HG02870 (cell line): Measurements from ENCODE around the gene POU2F3.

ENCODE experiments used
- ATAC-seq: cut with Tn5 transposase; IDR thresholded peaks from one replicate; pipeline ENCODE4 v1.9.1; 2021; ENCODE audit warnings: mild to moderate bottlenecking, moderate library complexity; ENCODE audit not compliant: unreplicated experiment

POU2F3 gene

GRCh38 chr11:120281143-120281795 lies 41.3 kb downstream of the POU2F3 start:
- ATAC-seq: no peak

GRCh38 chr11:120283124-120283523 lies 43.2 kb downstream of the POU2F3 start:
- ATAC-seq: no peak

GRCh38 chr11:120284272-120284671 lies 44.3 kb downstream of the POU2F3 start:
- no peak for ATAC-seq

- ATAC-seq: no peak
These were observed 45.3 kb downstream of the POU2F3 start for GRCh38 chr11:120285256-120285655.

DNA sequence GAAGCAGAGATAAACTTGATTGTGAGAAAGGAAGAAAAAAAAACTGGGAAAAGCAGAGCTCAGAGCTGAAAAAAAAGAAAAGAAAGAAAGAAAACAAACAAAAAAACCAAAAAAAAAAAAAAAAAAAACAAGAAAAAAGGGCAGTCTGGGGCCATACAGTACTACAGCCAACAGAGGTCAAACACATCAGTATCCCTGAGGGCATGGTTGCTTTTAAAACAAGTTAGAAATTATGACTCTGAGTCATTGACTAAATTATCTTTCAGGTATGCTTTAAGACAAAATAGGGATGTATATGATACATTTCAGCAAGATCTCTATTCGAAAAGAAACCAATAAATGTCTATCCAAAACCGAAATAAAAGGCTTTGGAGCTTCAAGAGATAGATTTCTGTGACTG lies 48.1 kb downstream of the POU2F3 start:
- no peak for ATAC-seq

GRCh38 chr11:120289426-120289825 lies 49.5 kb downstream of the POU2F3 start:
- no peak for ATAC-seq

DNA sequence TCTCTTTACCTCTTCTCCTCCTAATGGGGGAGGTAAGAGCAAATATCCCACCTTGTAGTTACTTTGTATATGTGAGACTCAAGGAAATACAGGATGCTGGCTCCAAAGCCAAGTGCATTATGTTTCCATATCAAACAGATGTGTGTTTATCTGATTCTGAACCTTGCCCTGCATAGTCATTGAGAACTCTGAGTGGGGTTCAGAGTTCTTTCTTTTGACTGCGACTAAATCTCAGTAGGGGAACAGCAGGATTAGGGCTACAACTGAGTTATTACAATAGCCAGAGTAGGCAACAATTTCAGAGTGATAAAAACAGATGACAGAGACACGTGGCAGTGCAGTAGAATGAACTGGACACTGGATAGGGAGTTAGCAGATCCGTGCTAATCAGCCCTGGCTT lies 51.0 kb downstream of the POU2F3 start:
- ATAC-seq: no peak

GRCh38 chr11:120293038-120293800 lies 53.3 kb downstream of the POU2F3 start:
- no peak for ATAC-seq

DNA sequence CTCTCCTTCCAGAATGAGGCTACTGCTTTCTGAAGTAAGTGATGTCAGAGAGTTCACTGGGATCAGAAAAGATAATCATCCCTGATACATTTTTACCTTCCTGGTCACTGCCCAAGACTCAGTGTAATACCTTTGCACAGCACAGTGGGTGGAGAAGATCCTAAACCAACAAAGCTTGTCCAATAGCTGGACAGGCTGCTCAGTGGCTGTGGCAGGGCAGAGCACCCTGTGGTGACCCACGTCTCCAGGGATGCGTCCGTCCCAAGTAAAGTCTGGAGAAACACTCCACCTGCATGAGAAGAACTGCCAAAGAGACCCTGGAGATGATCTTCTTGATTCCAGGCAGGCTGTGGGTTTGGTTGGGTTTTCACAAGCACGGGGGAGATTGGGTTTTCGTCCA lies 54.2 kb downstream of the POU2F3 start:
- ATAC-seq: no peak

- no peak for ATAC-seq
These were observed 55.2 kb downstream of the POU2F3 start for GRCh38 chr11:120295099-120295498.

DNA sequence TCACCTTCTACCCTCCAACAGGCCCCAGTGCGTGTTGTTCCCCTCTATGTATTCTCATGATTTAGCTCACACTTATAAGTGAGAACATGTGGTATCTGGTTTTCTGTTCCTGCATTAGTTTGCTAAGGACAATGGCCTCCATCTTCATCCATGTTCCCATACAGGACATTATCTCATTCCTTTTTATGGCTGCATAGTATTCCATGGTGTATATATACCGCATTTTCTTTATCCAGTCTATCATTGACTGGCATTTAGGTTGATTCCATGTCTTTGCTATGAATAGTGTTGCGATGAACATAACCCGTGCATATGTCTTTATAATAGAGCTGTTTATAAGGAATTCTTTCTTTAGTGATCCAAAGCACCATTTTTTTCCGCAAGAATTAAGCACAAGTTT lies 56.6 kb downstream of the POU2F3 start:
- no peak for ATAC-seq

- no peak for ATAC-seq
These were observed 58.5 kb downstream of the POU2F3 start for GRCh38 chr11:120298461-120298860.

- ATAC-seq: no peak
These were observed 62.3 kb downstream of the POU2F3 start for GRCh38 chr11:120302001-120302805.

- ATAC-seq: no peak
These were observed 63.2 kb downstream of the POU2F3 start for GRCh38 chr11:120303004-120303637.

DNA sequence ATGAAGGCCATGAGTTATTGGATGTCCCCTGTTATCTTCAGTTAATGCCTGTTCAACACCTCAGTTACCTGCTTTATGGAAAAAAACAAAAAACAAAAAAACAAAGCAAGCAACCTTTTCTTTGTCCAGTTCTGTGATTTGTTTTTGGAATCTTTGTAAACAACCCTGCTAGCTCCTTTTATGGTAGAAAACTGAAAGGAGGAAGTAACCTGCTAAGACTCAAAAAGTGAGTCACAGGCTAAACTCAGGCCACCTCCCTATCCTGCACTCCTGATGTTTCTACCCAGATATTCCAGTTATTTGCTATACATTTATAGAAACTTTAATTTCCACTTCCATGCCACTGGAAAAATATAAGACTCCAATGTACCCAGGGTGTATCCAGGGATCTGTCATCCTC lies 64.6 kb downstream of the POU2F3 start:
- no peak for ATAC-seq

DNA sequence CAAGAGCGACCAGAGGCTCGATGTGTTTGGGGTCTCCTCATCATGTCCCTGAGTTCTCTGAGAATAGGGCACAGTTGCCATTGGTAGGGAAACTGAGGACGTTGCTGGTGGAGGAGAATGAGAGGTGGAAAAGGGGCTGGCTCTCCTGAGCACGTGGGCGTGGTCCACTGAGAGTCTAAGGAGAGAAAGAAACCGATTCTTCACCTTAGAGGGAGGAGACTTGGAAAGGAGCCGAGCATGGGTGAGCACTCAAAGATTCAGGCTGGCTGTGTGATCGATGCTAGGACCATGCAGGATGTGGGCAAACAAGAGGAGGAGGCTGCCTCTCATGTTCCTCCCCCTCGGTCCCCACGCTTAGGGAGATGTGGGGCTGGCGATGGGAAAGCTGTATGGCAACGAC lies 65.3 kb downstream of the POU2F3 start:
- ATAC-seq: no peak

GRCh38 chr11:120306519-120307242 lies 66.7 kb downstream of the POU2F3 start:
- no peak for ATAC-seq

- ATAC-seq: no peak
These were observed 67.5 kb downstream of the POU2F3 start for GRCh38 chr11:120307476-120307875.

GRCh38 chr11:120308081-120308480 lies 68.1 kb downstream of the POU2F3 start:
- no peak for ATAC-seq

- ATAC-seq: no peak
These were observed 70.9 kb downstream of the POU2F3 start for GRCh38 chr11:120310870-120311269.

- no peak for ATAC-seq
These were observed 74.9 kb downstream of the POU2F3 start for GRCh38 chr11:120314861-120315260.
